Fibroblast of peridontal ligament (primary cell): ENCODE results near the gene CLEC1A.
A peak's percentile ranks its signal among the peaks of the same experiment; 100 is the strongest.

ENCODE experiments used
- DNase-seq: peaks from one replicate; pipeline ENCODE4 v3.0.0-alpha.2; 2010; ENCODE audit errors: extremely low read depth

The CLEC1A gene, protein sequence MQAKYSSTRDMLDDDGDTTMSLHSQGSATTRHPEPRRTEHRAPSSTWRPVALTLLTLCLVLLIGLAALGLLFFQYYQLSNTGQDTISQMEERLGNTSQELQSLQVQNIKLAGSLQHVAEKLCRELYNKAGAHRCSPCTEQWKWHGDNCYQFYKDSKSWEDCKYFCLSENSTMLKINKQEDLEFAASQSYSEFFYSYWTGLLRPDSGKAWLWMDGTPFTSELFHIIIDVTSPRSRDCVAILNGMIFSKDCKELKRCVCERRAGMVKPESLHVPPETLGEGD

GRCh38 chr12:10098791-10099190 is at the start of gene CLEC1A:
Gene CLEC1A, minus strand, starts transcription at chr12:10098985. Its CDS starts 63 bp downstream, at chr12:10098922.
- no peak for DNase-seq

DNA sequence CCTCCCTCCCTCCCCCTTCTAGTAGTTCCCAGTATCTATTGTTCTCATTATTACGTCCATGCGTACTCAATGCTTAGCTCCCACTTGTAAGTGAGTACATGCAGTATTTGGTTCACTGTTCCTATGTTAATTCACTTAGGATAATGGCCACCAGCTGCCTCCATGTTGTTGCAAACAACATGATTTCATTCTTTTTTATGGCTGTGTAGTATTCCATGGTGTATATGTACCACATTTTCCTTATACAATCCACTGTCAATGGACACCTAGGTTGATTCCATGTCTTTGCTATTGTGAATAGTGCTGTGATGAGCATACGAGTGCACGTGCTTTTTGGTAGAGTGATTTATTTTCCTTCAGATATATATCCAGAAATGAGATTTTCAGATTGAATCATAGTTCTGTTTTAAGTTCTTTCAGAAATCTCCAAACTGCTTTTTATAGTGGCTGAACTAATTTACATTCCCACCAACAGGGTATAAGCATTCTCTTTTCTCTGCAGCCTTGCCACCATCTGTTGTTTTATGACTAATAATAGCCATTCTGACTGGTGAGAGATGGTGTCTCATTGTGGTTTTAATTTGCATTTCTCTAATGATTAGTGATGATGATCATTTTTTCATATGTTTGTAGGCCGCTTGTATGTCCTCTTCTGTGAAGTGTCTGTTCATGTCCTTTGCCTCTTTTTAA is 49.1 kb upstream of the CLEC1A start:
- DNase-seq = no peak

GRCh38 chr12:10142976-10143589 is 44.3 kb upstream of the CLEC1A start:
- no peak for DNase-seq

GRCh38 chr12:10140001-10140400 is 41.2 kb upstream of the CLEC1A start:
- peak; percentile 51 for DNase-seq

GRCh38 chr12:10136637-10137205 is 37.9 kb upstream of the CLEC1A start:
- no peak for DNase-seq

GRCh38 chr12:10135126-10135525 is 36.3 kb upstream of the CLEC1A start:
- no peak for DNase-seq

GRCh38 chr12:10132850-10133370 is 34.1 kb upstream of the CLEC1A start:
- no peak for DNase-seq

- no peak for DNase-seq
Measured at GRCh38 chr12:10131111-10131690, 32.4 kb upstream of the CLEC1A start.

GRCh38 chr12:10130042-10130441 is 31.3 kb upstream of the CLEC1A start, which contains the start of gene CLEC7A:
Gene CLEC7A, minus strand, starts transcription at chr12:10130199. Its CDS starts 117 bp downstream, at chr12:10130082.
- DNase-seq = no peak

DNA sequence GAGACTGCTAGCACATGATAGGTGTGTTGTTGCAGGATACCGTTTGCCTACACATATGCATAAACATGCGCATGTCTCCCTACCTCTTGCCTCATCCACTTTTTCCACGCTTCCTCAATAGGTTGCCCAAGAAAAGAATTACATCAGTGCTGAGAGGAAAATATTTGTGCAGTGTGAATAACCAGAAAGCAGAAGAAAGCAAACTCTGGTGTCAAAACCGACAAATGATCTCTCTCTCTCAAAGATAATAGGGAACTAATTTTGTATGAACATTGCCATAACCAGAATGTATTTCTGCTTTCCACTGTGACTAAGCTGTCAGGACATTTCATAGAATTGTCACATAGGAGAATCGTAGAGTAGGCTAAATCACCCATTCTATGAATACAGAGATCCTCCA is 29.9 kb upstream of the CLEC1A start:
- no peak for DNase-seq

GRCh38 chr12:10126413-10126812 is 27.6 kb upstream of the CLEC1A start:
- DNase-seq = no peak

- no peak for DNase-seq
Measured at GRCh38 chr12:10122689-10123088, 23.9 kb upstream of the CLEC1A start.

DNA sequence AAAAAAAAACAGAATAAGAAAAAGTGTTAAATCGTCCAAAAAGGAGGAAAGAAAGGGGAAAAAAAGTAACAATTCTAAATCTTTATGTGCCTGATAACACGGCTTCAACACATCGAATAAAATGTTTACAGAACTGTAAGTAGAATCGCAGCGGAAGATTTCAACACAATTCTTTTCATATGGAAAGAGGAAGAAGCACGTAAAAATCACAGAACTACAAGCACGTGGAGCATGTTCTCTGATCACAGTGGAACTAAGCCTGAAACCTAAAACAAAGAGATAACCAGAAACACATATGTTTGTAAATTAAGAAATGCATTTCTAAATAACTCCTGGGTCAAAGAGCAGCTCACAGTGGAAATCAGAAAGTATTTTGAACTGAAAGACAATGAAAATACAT is 22.5 kb upstream of the CLEC1A start:
- DNase-seq = no peak

- no peak for DNase-seq
Measured at GRCh38 chr12:10119066-10119465, 20.3 kb upstream of the CLEC1A start.

GRCh38 chr12:10115890-10116289 is 17.1 kb upstream of the CLEC1A start:
- no peak for DNase-seq

GRCh38 chr12:10115311-10115710 is 16.5 kb upstream of the CLEC1A start:
- no peak for DNase-seq

DNA sequence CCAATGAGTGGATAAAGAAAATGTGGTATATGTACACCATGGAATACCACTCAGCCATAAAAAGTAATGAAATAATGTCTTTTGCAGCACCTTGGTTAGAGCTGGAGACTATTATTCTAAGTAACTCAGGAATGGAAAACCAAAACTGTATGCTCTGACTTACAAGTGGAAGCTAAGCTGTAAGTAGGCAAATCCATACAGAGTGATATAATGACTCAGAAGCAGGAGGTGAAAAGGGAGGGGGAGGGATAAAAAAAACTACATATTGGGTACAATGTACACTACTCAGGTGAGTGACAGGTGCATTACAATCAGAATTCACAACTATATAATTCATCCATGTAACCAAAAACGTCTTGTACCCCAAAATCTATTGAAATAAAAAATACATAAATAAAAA is 15.1 kb upstream of the CLEC1A start:
- no peak for DNase-seq

DNA sequence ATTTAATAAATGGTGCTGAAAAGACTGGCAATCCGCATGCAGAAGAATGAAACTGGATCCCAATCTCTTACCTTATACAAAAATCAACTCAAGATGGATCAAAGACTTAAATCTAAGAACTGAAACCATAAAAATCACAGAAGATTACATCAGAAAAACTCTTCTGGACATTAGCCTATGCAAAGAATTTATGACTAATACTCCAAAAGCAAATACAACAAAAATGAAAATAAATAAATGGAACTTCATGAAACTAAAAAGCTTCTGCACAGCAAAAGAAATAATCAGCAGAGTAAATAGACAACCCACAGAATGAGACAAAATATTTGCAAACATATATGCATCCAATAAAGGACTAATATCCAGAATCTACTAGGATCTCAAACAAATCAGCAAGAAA is 14.3 kb upstream of the CLEC1A start:
- DNase-seq = no peak

GRCh38 chr12:10111451-10111850 is 12.7 kb upstream of the CLEC1A start:
- DNase-seq = no peak

DNA sequence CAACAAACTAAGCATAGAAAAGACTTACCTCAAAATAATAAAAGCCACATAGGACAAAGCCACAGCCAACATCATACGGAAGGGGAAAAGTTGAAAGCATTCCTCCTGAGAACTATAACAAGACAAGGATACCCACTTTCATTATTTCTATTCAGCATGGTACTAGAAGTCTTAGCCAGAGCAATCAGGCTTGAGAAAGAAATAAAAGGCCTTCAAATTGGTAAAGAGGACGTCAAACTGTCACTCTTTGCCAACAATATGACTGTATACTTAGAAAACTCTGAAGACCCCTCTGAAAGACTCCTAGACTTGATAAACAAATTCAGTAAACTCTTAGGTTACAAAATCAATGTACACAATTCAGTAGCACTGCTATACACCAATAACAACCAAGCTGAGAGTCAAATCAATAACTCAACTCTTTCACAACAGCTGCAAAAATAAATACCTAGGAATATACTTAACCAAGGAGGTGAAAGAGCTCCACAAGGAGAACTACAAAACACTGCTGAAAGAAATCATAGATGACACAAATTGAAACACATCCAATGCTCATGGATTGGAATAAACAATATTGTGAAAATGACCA is 11.6 kb upstream of the CLEC1A start:
- no peak for DNase-seq

GRCh38 chr12:10102322-10102721 is 3.5 kb upstream of the CLEC1A start:
- DNase-seq = no peak
